Suprapubic skin (tissue), 4 donors: ENCODE results near the gene GOLGA3.
"Not testable (repeated sequence)": the region's sequence is repeated elsewhere in the genome, so short reads cannot be mapped to it uniquely, and the experiment has no call there.

ENCODE experiments used
- EP300 ChIP-seq: sonication (generic); formaldehyde crosslinking; IDR thresholded peaks from one replicate; pipeline ENCODE4 v1.6.1; 2017; ENCODE audit warnings: antibody characterized with exemption
- POLR2A ChIP-seq, 2 donors: fragments of 450-650 bp; IDR thresholded peaks; one replicate each; pipeline ENCODE4 v1.6.1; 2017; ENCODE audit warnings: antibody characterized with exemption in 2 of 2, mild to moderate bottlenecking in 2 of 2, moderate library complexity in 2 of 2
- POLR2AphosphoS5 ChIP-seq, 3 donors: sonication (generic); formaldehyde crosslinking; IDR thresholded peaks; one replicate each; pipeline ENCODE4 v1.6.1; 2017; ENCODE audit warnings: antibody characterized with exemption in 3 of 3
- TF ChIP-seq, protein P1 (sequence below), 2 donors: fragments of 200-600 bp in 1 of 2; fragments of 450-650 bp in 1 of 2; sonication (generic) in 1 of 2; IDR thresholded peaks; one replicate each; pipeline ENCODE4 v1.5.1; 2016 to 2019; ENCODE audit warnings: antibody characterized with exemption in 2 of 2, mild to moderate bottlenecking in 1 of 2, moderate library complexity in 1 of 2

DNA sequence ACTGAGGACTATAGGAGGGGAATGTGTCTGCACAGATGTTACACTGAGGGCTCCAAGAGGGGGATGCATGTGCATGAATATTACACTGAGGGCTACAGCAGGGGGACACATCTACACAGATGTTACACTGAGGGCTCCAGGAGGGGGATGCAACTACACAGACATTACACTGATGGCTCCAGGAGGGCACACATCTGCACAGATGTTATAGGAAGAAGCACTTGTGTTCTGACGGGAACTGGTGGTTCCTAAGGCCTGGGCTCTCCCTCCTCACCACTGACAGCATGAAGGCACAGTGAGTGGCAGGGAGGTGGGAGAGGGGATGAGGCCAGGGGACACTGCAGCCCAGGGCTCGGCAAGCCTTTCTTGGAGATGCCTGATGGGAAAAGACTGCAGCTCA is 36.7 kb downstream of the GOLGA3 start:
- TF ChIP-seq POLR2A (IDR thresholded peaks at IDR 0.05); EP300; POLR2AphosphoS5 (IDR thresholded peaks at IDR 0.05): not testable (repeated sequence)
- TF ChIP-seq, protein P1, sequence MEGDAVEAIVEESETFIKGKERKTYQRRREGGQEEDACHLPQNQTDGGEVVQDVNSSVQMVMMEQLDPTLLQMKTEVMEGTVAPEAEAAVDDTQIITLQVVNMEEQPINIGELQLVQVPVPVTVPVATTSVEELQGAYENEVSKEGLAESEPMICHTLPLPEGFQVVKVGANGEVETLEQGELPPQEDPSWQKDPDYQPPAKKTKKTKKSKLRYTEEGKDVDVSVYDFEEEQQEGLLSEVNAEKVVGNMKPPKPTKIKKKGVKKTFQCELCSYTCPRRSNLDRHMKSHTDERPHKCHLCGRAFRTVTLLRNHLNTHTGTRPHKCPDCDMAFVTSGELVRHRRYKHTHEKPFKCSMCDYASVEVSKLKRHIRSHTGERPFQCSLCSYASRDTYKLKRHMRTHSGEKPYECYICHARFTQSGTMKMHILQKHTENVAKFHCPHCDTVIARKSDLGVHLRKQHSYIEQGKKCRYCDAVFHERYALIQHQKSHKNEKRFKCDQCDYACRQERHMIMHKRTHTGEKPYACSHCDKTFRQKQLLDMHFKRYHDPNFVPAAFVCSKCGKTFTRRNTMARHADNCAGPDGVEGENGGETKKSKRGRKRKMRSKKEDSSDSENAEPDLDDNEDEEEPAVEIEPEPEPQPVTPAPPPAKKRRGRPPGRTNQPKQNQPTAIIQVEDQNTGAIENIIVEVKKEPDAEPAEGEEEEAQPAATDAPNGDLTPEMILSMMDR (IDR thresholded peaks at IDR 0.05) = not testable (repeated sequence)
